ENCODE data around the gene OSBPL2. TPM values are rescaled to one million over a fixed set of nuclear protein-coding genes. Genes with fewer than 3 reads are reported as not detected.

The OSBPL2 gene
- total RNA-seq, 1 donor from 2014 or later: 29.9 TPM

DNA sequence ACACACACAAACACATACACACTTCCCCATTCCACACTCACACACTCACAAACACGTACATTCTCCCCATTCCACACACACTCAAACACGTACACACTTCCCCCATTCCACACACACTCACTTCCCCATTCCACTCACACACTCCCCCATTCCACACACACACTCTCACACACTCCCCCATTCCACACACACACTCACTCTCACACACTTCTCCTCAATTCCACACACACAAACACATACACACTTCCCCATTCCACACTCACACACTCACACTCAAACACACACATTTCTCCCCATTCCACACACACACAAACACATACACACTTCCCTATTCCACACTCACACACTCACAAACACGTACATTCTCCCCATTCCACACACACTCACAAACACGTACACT, 8.7 kb upstream of the OSBPL2 start:
- Mint-ChIP-seq H3K27ac (no peak overlapping the region), H3K36me3 (ENCODE audit: low read depth) (no peaks in the 10 kb centered on the region), H3K27me3 (ENCODE audit: low read depth) (no peaks in the 10 kb centered on the region), H3K9me3 (no peaks in the 10 kb centered on the region), H3K4me1 (ENCODE audit: low read depth) (no peaks in the 10 kb centered on the region), H3K4me3 (ENCODE audit: low read depth) (no peak overlapping the region)
- DNase-seq (ENCODE audit: low spot score): no peak
- intact Hi-C loops (cut with micrococcal nuclease): no loop called here

DNA sequence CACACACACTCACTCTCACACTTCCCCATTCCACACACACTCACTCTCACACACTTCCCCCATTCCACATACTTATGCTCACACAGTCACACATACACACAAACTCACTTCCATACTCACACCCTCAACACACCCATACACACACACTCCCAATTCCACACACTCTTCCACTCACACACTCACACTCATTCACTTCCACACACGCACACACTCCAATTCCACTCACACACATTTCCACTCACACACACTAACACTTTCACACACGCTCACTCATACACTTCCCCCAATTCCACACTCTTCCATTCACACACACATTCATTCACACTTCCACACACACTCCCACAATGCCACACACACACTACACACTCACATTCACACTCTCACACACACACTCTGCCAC, 8.0 kb upstream of the OSBPL2 start:
- no peaks in the 10 kb centered on the region for H3K27me3 Mint-ChIP-seq (ENCODE audit: low read depth)
- intact Hi-C loops (cut with micrococcal nuclease): no loop called here
- no peak overlapping the region for H3K4me3 Mint-ChIP-seq (ENCODE audit: low read depth)
- no peaks in the 10 kb centered on the region for H3K9me3 Mint-ChIP-seq
- H3K4me1 Mint-ChIP-seq (ENCODE audit: low read depth): no peaks in the 10 kb centered on the region
- no peak overlapping the region for H3K27ac Mint-ChIP-seq
- DNase-seq (ENCODE audit: low spot score): no peak
- no peaks in the 10 kb centered on the region for H3K36me3 Mint-ChIP-seq (ENCODE audit: low read depth)

DNA sequence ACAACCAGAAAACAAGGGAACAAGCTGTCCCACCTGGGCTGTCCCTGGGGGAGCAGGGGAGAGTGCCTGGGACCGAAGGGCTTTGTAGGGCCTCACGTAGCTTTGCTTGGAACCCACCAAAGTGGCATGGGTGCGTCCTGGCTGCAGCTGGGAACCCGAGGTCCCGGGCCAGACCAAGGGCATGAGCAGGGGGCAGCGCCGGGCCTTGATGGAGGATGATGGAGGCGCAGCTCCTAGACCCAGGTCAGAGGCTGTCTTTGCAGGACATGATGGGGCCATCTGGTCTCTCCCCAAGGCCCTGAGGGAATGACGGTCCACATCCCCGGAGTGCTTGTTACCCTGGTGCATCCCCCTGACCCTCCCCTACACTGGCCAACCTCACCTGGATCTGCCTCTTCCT, 7.6 kb upstream of the OSBPL2 start:
- intact Hi-C loops (cut with micrococcal nuclease): no loop called here
- no peak for DNase-seq (ENCODE audit: low spot score)
- Mint-ChIP-seq H3K27me3 (ENCODE audit: low read depth) (no peaks in the 10 kb centered on the region), H3K9me3 (no peaks in the 10 kb centered on the region), H3K4me3 (ENCODE audit: low read depth) (no peak overlapping the region), H3K27ac (no peak overlapping the region), H3K36me3 (ENCODE audit: low read depth) (no peaks in the 10 kb centered on the region), H3K4me1 (ENCODE audit: low read depth) (no peaks in the 10 kb centered on the region)

DNA sequence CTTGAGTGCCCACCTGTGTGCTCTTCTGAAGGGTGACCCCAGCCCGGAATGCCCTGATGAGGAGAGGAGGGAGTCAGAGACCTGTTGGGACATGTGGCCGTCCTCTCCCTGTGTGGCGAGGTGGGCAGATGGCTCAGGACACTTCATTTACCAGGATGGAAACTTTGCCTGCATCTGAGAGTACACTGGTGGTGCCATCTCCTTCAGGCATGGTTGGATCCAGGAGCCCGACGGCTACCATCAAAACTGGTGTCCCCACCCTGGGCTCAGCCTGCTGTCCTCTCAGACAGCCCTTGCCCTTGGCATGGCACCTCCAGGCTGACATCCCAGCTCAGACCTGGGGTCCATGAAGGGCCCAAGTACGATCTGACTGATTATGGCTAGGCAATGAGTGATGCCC, 7.0 kb upstream of the OSBPL2 start:
- no peaks in the 10 kb centered on the region for H3K4me1 Mint-ChIP-seq (ENCODE audit: low read depth)
- H3K4me3 Mint-ChIP-seq (ENCODE audit: low read depth): no peak overlapping the region
- no peaks in the 10 kb centered on the region for H3K36me3 Mint-ChIP-seq (ENCODE audit: low read depth)
- no peaks in the 10 kb centered on the region for H3K27me3 Mint-ChIP-seq (ENCODE audit: low read depth)
- intact Hi-C loops (cut with micrococcal nuclease): no loop called here
- H3K9me3 Mint-ChIP-seq: no peaks in the 10 kb centered on the region
- no peak for DNase-seq (ENCODE audit: low spot score)
- H3K27ac Mint-ChIP-seq: no peak overlapping the region

DNA sequence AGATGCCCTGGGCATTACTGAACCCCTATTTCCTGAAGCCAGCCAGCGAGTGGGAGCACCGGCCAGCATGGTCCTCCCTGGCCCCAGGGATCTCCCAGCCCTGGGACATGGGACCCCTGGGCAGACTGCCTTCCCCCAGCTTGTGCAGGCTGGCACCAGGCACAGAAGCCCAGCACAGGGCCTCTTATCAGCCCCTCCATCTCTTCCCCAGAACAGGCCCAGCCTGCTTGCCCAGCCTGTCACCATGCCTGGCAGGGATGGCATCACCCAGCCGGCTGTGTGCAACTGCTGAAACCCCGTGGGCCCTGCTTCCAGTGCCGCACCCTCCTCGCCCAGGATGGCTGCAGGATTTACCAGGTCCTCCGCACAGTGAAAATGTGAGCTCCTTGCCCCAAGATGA, 6.1 kb upstream of the OSBPL2 start:
- Mint-ChIP-seq H3K4me1 (ENCODE audit: low read depth) (no peaks in the 10 kb centered on the region), H3K9me3 (no peaks in the 10 kb centered on the region), H3K4me3 (ENCODE audit: low read depth) (no peak overlapping the region), H3K36me3 (ENCODE audit: low read depth) (no peaks in the 10 kb centered on the region), H3K27ac (no peak overlapping the region), H3K27me3 (ENCODE audit: low read depth) (no peaks in the 10 kb centered on the region)
- intact Hi-C loops (cut with micrococcal nuclease): no loop called here
- no peak for DNase-seq (ENCODE audit: low spot score)

DNA sequence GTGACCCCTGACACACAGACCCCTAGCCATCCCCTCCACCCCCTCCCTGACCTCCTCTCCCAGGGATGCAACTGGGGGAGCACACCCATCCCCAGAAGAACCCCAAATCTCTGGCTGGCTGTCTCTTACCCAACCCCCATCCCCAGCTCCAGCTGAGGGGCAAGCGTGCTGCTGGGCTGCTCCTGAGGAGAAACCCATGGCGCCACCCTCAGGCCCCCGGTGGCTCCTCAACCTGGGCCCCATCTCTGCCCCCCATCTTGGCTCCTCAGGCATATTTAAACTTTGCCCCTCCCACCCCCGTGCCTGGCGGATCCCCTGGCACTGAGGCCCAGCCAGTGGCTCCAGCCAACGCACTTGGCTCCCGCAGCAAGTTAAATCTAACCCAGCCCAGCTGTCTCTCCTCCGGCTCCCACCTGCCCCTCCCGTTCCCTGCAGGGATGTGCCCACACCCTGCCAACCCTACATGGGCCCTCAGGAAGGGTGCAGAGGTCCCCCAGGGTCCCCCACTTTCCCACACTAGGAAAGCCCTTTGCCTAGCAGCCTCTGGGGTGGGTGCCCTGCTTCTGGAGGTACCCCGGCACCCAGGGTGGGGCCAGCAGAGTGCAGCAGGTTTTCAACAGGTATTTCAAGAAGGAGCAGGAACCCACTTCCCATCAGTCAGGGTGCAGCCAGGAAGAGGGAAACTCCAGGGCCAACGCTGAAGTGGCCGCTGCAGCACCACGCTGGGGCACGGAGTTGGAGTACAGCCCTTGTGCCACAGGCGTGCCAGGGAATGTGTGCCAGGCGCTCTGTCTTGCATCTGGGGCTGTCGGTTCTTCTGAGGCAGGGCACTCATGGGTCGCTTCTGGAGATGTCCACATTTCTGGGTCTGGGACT, 5.3 kb upstream of the OSBPL2 start:
- no peaks in the 10 kb centered on the region for H3K27me3 Mint-ChIP-seq (ENCODE audit: low read depth)

DNA sequence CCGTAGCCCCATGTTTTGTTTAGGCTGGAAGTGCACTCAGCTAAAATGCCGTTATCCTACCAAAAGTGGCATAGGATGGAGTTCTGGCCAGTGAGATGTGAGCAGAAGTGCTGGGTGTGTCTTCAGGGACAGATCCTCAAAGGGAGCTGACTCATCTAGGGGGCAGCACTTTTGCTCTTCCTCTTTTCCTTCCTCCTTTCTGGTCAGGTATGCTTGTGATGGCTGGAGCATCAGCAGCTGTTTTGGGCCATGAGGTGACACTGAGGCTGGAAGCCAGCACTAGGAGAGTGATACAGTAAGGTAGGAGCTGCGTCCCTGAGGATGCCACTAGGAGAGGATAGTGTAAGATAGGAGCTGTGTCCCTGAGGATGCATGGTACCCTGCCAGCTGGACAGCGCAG, 4.6 kb upstream of the OSBPL2 start:
- intact Hi-C loops (cut with micrococcal nuclease): no loop called here
- DNase-seq (ENCODE audit: low spot score): no peak
- no peaks in the 10 kb centered on the region for H3K9me3 Mint-ChIP-seq

More for the DNA sequence above, 5.3 kb upstream of the OSBPL2 start:
- Mint-ChIP-seq H3K9me3 (no peaks in the 10 kb centered on the region), H3K4me1 (ENCODE audit: low read depth) (peaks cover 5% of the 10 kb centered on the region), H3K36me3 (ENCODE audit: low read depth) (no peaks in the 10 kb centered on the region), H3K27ac (no peak overlapping the region), H3K4me3 (ENCODE audit: low read depth) (no peak overlapping the region)
- DNase-seq (ENCODE audit: low spot score): no peak
- intact Hi-C loops (cut with micrococcal nuclease): no loop called here

DNA sequence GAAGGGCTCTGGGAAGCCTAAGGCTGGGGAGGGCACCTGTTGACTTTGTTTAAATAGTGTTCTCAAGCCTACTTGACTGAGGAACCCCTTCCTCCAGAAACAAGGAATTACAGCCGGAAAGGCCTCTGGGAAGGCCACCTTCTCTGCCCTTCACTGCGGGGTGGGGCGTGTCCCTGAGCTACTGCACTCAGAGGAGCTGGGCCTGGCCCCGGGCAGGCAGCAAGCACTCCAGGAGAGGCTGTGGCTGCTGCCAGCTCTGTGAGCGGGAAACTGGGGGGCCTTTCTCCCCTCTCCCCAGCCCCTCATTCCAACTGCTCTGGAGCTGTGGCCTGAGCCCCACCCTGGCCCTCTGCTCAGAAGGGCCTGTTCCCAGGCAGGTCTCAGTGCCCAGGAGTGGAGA, 4.0 kb upstream of the OSBPL2 start:
- no peak overlapping the region for H3K4me3 Mint-ChIP-seq (ENCODE audit: low read depth)
- peaks cover 8% of the 10 kb centered on the region for H3K4me1 Mint-ChIP-seq (ENCODE audit: low read depth)
- H3K9me3 Mint-ChIP-seq: no peaks in the 10 kb centered on the region
- DNase-seq (ENCODE audit: low spot score): no peak
- intact Hi-C loops (cut with micrococcal nuclease): no loop called here
- no peaks in the 10 kb centered on the region for H3K36me3 Mint-ChIP-seq (ENCODE audit: low read depth)
- no peak overlapping the region for H3K27ac Mint-ChIP-seq
- H3K27me3 Mint-ChIP-seq (ENCODE audit: low read depth): no peaks in the 10 kb centered on the region

More for the DNA sequence above, 4.6 kb upstream of the OSBPL2 start:
- no peaks in the 10 kb centered on the region for H3K27me3 Mint-ChIP-seq (ENCODE audit: low read depth)
- H3K4me3 Mint-ChIP-seq (ENCODE audit: low read depth): no peak overlapping the region
- no peak overlapping the region for H3K27ac Mint-ChIP-seq
- H3K4me1 Mint-ChIP-seq (ENCODE audit: low read depth): peaks cover 5% of the 10 kb centered on the region
- no peaks in the 10 kb centered on the region for H3K36me3 Mint-ChIP-seq (ENCODE audit: low read depth)

DNA sequence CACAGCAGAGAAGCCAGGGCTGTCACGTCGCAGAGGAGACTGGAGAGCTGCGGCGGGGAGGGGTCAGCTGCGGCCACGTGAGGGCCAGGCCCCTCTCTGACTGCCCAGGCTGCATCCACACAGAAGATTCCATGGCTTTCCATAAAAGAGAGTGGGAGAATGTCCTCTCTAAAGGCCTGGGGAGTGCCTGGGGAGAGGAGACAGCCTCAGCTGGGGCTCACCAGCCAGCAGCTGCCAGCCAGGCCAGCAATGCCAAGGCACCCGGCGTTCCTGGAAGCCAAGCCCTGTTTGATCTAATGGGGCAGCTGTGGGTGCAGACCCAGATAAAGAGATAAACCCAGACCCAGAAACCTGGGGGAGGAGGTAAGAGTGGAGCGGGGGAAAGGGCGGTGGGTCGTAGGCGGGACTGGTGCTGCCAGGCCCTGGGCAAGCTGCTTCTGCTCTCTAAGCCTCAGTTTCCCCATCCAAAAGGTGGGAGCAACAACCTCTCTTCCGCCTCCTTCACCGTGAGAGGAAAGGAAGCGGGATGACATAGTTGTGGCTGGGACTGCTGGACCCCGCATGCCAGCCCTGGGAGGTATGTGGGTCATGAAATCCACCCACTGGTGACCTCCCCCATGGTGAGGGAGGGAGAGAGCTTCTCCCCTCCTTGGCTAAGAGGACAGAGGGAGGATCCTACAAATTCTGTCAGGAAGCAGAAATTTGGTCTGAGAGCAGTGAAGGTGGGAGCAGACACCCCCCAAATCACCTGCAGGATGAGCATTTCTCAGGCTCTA, 3.1 kb upstream of the OSBPL2 start:
- H3K27ac Mint-ChIP-seq: no peak overlapping the region
- intact Hi-C loops (cut with micrococcal nuclease): loop anchor here (5.0 kb wide), 1 partner anchor 152 kb away; the partner anchor contains the start of gene RPS21
- H3K9me3 Mint-ChIP-seq: no peaks in the 10 kb centered on the region
- peaks cover 2% of the 10 kb centered on the region for H3K36me3 Mint-ChIP-seq (ENCODE audit: low read depth)
- peaks cover 13% of the 10 kb centered on the region for H3K4me1 Mint-ChIP-seq (ENCODE audit: low read depth)
- no peaks in the 10 kb centered on the region for H3K27me3 Mint-ChIP-seq (ENCODE audit: low read depth)
- H3K4me3 Mint-ChIP-seq (ENCODE audit: low read depth): no peak overlapping the region
- DNase-seq (ENCODE audit: low spot score): no peak

DNA sequence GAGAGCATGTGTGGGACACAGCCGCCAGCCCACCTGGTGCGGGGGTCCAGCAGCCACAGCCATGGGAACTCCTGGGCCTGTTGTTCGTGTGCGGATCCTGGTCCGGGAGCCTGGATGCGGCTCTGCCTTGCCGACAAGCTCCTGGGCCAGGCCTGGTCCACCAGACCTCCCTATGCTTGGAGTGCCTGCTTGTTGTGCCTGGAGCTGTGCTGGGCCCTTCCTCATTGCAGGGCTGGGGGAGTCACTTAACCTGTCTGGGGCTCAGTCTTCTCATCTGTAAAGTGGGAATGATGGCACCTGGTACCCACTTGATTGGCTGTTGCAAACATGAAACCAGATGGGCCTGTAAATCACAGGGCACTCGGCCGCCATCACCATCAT, 2.6 kb upstream of the OSBPL2 start:
- DNase-seq (ENCODE audit: low spot score): no peak
- Mint-ChIP-seq H3K36me3 (ENCODE audit: low read depth) (peaks cover 4% of the 10 kb centered on the region), H3K4me1 (ENCODE audit: low read depth) (peaks cover 15% of the 10 kb centered on the region), H3K4me3 (ENCODE audit: low read depth) (no peak overlapping the region), H3K27ac (no peak overlapping the region), H3K27me3 (ENCODE audit: low read depth) (no peaks in the 10 kb centered on the region), H3K9me3 (no peaks in the 10 kb centered on the region)
- intact Hi-C loops (cut with micrococcal nuclease): loop anchor here (5.0 kb wide), 1 partner anchor 152 kb away; the partner anchor contains the start of gene RPS21

DNA sequence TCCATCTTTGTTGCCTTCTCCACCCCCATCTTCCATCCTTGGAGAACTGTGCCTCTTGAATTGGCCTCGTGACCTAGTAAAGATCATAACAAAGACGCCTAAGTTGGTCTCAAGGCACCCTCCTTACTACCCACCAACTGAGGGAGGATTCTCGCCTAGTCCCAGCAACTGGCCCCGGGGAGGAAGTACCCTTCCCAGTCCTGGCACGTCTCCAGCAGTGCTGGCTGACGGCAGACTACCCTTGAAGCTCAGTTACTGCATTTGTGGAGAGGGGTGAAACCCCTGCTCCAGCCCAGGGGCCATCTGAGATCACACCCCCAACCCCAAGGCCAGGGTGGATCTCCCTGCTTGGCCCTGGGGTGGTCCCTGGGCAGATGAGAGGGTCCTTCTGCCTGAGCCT, 2.1 kb upstream of the OSBPL2 start:
- Mint-ChIP-seq H3K27ac (no peak overlapping the region), H3K27me3 (ENCODE audit: low read depth) (no peaks in the 10 kb centered on the region), H3K36me3 (ENCODE audit: low read depth) (peaks cover 4% of the 10 kb centered on the region), H3K9me3 (no peaks in the 10 kb centered on the region), H3K4me1 (ENCODE audit: low read depth) (peaks cover 15% of the 10 kb centered on the region), H3K4me3 (ENCODE audit: low read depth) (no peak overlapping the region)
- no peak for DNase-seq (ENCODE audit: low spot score)
- intact Hi-C loops (cut with micrococcal nuclease): loop anchor here (5.0 kb wide), 1 partner anchor 151 kb away; the partner anchor contains the start of gene RPS21

DNA sequence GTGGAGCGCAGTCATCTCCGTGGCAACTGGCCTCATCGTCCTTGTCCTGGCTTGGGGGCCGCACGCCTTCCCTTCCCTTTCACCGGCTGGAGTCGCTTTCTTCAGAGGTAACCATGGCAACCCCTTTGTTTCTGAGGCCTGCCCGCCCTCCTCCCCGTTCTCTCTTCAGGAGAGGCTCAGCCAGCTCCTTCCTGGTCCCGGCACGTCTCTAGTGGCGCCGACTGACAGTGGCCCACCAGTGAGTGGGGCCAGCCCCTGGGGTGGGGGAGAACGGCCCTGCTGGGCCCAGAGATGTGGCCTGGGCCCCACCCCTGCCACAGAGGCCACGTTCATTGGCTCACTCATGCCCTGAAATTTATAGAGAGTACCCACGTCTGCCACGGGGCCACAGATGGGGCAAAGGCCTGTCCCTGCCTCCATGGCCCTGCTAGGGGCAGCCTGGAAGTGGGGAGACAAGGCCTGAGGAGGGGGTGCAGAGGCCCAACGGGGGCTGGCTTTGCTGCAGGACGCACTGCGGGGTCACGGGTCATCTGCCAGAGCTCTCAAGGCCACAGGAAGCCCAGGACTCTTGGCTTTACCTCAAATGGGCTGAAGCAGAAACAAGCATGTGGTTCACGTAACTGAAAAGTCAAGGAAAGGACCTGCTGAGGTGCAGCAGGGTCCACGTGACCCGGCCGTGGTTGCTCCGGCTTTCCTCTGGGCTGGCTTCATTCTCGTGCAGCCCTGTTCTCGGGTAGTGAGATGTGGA, 1.4 kb upstream of the OSBPL2 start:
- intact Hi-C loops (cut with micrococcal nuclease): loop anchor here (5.0 kb wide), 1 partner anchor 150 kb away; the partner anchor contains the start of gene RPS21
- DNase-seq (ENCODE audit: low spot score): no peak
- H3K36me3 Mint-ChIP-seq (ENCODE audit: low read depth): peaks cover 8% of the 10 kb centered on the region
- peaks cover 17% of the 10 kb centered on the region for H3K4me1 Mint-ChIP-seq (ENCODE audit: low read depth)
- H3K27ac Mint-ChIP-seq: no peak overlapping the region
- H3K4me3 Mint-ChIP-seq (ENCODE audit: low read depth): no peak overlapping the region
- no peaks in the 10 kb centered on the region for H3K27me3 Mint-ChIP-seq (ENCODE audit: low read depth)
- H3K9me3 Mint-ChIP-seq: no peaks in the 10 kb centered on the region

Data from activated T-helper 2 cell treated with anti-CD3 and anti-CD28 coated beads, Interferon-gamma antibody, Interleukin-2, Interleukin-4, amounts not matched to agents 10 μg/mL and 5 μg/mL and 100 μg/mL, durations not matched to agents 14 hours and 24 hours and 36 hours (primary cell).